ENCODE data around the gene SDHC.

The SDHC gene, protein sequence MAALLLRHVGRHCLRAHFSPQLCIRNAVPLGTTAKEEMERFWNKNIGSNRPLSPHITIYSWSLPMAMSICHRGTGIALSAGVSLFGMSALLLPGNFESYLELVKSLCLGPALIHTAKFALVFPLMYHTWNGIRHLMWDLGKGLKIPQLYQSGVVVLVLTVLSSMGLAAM

DNA sequence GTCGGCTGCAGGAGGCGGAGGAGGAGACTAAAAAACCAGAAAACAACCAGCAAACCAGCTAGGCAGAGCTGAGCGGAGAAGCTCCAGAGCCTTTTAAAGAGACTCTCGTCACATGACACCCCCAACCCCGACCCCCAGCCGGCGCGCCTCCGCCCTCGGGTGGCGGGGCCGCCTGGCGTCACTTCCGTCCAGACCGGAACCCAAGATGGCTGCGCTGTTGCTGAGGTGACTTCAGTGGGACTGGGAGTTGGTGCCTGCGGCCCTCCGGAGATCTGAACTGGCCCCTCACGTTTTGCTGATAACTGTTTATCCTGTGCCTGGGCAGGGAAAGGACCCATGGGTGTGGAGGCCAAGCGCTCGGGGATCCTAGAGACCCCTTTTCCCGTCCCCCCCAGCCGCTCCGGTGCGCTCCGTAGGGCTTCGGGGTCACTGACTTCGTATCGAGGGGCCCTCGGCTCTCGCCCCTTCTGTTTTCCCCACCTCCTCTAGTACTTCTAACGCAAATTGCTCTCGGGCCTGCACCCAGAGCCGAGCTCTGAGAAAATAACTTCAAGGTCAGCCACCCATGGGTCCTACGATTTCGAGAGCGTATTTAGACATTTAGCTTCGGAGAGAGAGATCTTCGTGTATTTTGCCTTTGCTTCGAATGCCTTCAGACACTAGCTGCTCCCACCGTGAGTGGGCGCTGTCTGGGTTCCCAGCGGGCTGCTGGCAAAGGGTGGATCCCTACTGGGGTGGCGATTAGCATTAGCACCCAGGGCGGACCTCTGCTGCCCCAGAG lies at the start of gene SDHC:
Gene SDHC (plus strand): TSS at position 181 of the 781 bp plus-strand sequence. CDS start 25 bp downstream, at position 206.
- DNase-seq: peak; percentile 72

DNA sequence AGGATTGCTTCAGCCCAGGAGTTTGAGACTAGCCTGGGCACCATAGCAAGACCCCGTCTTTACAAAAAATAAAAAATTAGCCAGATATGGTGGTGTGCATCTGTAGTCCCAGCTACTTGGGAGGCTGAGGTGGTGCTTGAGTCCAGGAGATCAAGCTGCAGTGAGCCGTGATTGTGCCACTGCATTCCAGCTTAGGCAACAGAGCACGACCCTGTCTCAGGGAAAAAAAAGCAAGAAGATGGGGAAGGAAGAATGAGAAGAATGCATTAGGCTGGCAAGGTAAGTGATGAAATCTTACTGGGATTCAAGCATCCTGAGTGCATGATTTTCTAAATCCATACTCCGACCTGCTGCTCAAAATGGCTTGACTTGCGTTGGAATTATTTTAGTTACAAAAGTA lies 48.9 kb upstream of the SDHC start:
- no peak for DNase-seq

DNA sequence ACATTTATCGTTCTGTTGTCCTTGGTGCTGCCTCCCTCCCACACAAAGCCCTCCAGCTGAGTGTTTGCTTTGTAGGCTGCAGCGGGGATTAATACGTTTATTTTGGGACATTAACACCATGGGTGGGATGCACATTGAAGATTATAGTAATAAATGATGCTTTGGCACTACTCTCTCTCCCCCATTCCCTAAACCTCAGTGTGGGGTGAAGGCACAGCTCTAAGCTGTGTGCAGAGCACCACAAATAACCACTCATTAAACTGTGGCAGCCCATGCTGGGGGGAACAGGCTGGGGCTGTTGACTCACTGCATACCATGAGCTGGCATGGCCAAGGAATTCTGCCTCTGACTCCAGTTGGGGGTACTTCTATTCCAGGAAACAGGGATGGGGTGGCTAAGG lies 48.0 kb upstream of the SDHC start:
- no peak for DNase-seq

DNA sequence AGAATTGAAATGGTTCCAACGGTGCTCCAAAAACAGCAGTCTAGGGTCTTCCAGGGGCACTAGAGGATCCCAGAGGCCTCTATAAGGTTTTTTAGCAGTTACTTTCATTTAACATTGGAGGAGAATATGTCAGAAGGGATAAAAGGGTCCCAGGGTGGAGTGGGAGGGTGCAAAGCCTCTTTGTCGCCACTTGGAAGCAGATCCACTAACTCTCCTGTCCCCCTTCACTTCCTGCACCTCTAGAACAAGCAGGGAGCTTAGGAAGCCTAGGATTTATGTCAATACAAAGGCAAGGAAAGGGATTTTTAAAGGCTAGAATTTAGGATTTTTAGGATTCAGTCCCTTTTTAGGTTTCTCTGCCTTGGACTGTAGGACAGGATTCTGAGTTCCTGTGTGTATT lies 47.3 kb upstream of the SDHC start:
- DNase-seq: no peak

DNA sequence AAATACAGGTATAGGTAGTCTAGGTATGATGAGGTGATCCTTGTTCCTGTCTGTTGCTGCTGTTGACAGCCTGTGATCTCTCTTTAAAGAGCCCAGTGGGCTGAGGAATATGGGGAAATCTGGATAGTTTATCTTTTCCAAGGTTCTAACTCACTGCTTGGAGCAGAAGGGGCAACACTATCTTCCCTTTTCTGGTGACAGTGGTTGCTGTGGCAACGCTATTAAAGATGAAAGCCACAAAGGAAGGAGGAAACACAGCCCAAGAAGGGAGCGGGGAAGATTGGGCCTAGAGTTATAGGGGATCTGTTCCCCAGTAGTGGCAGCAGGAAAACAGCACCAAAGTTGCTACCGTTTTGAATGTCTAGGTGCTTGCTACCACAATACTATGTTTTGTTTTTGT lies 46.9 kb upstream of the SDHC start:
- DNase-seq: no peak

DNA sequence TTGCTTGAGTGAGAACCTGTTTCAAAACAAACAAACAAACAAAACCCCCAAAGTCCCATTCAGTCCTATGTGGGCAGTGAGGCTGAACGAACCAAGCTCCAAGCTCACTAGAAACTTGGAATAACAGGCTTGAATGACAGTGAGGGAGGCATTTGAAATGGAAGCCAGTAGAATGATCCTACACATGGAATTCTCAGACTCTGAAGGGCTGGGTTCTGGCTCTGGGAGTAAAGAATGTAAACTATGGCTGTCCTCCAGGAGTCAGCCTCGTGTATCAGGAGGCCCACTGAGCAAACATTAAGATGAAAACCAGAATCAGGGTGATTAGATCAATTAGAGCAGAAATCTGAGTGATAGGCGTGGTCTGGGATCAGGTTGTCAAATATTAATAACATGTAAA lies 40.8 kb upstream of the SDHC start:
- no peak for DNase-seq

DNA sequence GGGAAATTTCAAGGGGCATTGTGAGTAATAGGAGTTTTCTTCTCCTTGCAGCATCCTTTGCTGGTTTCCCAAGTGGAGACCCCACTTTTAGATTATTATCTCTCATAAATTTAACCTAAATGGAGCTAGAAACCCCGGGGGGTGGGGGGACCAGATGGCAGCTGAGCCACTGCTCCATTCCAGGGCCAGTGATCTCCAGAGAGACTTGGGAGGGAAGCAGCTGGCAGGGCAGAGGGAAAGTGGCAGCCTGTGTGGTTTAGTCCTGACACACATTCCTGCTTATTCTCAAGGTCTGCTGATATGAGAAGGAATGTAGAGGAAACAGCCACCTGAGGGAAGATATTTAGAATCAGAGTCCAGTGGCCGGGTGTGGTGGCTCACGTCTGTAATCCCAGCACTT lies 39.3 kb upstream of the SDHC start:
- no peak for DNase-seq

DNA sequence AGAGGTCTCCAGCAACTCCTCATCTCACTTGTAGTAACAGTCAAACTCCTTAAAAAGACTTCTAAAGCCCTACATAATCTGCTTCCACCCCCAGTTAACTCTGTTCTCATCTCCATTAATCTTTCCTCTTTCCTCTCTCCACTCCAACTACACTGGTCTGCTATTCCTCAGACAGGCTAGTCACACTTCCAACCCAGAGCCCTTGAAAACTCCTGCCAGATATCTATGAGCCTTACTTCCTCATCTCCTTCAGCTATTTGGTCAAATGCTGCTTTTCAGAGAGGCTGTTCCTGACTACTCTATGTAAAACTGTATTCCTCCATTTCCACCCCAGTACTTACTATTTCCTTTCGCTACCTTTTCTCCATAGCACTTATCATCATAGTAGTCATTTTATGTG lies 31.2 kb upstream of the SDHC start:
- DNase-seq: no peak

DNA sequence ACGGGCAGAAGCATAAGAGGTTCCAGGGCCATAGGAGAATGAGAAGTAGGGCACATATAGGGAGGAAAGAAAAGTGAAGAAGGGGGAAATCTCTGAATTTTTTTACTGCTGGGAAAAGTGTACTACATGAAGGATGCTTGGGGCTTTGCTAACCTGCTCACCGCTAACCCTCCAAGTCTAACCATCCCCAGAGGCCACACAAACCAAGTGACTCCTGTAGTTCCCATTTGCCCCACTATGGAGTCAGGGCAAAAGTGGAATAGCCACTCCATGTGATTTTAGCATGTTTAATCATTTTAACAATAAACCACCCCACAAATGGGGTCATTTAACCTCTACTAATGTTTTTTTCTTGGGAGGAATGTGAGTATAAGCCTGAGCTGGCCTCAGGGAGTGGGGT lies 29.1 kb upstream of the SDHC start:
- no peak for DNase-seq

DNA sequence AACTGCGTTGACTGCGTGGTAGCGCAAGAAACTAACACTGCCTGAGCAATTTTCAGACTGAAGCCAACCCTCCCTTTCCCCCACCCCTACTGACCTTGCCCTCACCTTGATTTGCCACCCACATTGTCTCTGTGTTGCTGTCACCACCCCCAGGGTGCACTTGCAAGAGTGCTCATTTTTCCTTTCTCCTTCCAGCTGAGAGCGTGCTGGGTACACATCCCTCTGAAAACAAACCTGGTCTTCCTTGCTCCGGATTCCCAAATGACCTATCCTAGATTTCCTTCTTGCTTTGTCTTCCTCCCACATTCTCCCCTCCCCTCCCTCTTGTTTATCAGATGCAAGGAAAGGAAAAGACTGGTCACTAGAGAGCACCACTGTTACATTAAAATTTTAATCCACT lies 28.7 kb upstream of the SDHC start:
- DNase-seq: no peak

DNA sequence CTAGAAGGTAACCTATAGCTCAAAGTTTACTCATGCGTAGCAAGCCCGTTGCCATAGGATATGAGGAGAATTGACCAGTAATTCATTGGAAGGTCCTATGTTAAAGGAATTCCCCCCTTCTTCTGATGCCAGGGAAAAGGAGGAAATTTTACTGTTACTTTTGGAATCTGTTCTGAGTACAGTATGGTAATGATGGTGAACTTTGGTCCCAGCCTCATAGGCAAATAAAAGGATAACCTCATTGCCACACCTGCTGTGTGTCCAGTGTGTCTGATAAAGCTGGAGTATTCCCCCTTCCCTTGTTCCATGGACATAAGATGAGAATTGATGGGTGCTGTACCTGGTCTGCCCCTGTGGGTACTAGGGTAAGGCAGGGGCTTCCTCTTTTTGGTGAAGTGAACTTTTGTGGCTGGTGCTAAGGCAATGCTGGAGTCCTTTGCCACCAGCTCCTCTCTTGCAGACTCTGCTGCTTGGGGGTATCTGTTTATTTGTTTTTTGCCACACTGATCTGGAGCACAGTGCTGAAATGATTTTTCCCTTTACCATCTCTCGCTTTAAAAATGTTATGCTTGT lies 26.6 kb upstream of the SDHC start:
- DNase-seq: no peak

DNA sequence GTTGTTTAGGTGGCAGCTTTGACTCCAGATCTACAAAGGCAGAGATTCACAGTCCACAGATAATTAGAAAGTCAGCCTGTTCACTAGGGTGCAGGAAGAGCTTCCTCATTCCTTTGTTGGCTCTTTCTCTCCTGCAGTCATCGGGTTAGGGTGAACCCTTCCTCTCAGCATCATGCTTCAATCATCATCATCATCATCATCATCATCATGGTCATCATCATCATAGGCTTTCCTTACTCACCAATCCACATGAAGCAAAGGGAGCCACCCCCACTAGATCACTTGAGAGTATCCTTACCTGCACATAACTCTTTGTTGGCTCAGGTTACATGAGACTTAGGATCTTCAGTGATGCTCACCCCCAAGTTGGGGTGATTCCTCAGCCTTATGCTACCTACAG lies 23.4 kb upstream of the SDHC start:
- no peak for DNase-seq

DNA sequence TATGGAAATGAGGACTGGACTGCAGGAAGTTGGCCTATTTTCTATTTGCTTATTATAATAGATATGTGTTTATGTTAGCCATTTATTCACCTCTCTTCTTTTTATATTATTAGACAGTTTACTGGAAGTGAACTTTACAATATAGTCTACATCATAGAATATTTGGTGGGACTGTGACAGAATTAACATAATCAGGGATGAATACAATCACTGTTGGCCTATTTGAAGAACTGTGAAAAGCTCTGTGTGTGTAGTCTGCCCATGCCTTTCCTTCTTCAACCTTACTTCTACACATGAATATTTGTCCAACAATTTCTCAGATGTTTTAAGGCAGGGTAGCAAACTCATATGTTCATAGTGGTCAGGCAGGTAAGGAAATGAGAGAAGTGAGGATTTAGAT lies 16.8 kb upstream of the SDHC start:
- DNase-seq: no peak

DNA sequence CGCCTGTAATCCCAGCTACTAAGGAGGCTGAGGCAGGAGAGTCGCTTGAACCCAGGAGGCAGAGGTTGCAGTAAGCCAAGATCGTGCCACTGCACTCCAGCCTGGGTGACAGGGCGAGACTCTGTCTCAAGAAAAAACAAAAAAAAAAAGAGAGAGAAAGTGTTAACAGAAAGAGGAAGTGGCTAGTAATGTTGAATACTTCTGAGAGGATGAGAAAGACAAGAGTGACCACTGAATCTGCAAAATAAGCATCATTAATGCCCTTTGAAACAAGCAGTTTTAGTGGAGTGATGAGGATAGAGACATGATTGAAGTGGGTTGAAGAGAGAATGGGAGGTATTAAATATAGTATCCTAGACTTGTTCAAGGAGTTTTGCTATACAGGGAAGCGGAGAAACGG lies 16.1 kb upstream of the SDHC start:
- no peak for DNase-seq

DNA sequence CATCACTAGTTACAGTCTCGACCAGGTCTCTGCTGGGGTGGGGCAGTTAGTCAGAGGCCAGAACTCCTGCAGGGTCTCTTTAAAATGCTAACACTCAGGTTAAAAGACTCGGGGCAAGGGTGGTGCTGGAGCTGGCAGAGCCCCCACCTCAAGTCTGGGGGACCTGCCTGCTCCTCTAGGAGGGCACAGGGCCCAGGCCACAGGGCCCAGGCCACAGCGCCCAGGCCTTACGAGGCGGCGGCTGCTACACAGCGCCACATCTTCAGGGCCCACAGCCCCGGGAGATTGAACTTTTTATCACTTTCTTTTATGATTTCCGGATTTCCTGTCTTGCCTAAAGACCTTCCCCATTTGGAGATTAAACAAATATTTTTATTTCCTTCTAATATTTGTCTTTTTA lies 14.8 kb upstream of the SDHC start:
- no peak for DNase-seq

DNA sequence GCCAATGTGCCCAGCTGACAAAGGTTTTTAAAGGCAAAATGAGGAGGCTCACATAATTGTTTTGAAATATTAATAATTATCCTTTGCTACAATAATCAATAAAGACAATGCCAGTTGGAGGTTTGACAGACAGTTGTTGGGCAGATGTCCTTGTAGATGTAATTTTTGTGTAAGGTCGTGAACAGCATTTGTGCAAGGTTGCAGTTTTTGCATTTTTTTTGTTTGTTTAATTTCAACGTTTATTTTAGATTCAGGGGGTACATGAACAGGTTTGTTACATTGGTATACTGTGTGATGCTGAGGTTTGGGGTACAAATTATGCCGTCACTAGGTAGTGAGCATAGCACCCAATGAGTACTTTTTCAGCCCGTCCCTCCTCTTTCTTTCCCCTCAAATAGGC lies 13.7 kb upstream of the SDHC start:
- no peak for DNase-seq

DNA sequence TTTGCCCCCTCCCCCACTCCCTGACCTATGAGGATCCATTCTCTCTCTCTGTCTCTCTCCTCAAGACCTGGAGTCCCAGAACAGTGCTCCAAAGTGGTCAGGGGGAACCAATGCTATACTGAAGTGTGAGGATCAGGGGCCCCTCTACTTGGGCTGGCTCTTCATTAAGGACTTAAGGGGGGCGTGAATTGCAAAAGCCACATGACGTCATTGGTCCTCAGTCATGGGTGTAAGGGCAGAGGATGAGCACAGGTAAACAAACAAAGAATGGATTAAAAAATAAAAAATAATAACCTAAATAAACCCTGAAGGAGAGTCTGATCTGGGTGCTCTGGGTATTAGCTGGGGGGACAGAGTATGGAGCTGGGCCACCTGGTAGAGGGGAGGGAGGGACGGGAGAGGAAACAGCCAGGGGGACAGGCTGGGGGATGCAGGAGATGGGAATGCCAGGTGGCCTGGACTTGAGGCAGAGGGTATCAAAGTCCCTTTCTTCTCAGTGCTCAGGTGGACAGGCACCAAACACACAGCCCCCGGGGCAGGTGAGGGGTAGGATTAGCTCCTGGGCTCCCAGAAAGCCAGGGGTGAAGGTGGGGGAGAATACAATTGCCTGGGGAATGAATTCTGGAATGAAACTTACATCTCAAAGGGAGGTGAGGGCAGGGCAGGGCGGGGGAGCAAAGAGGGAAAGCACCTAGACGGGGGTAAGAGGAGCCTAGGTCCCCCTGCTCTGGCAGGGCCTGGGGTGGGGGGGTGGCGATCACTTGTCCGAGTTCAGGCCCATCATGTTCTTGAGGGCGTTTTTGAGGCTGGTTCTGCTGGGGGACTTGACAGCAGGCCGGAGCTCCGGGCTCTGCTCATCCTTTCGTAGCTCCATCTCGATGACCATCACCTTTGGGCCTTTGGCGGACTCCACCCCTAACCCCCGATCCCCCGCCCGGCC lies 9.0 kb upstream of the SDHC start:
- DNase-seq: no peak

DNA sequence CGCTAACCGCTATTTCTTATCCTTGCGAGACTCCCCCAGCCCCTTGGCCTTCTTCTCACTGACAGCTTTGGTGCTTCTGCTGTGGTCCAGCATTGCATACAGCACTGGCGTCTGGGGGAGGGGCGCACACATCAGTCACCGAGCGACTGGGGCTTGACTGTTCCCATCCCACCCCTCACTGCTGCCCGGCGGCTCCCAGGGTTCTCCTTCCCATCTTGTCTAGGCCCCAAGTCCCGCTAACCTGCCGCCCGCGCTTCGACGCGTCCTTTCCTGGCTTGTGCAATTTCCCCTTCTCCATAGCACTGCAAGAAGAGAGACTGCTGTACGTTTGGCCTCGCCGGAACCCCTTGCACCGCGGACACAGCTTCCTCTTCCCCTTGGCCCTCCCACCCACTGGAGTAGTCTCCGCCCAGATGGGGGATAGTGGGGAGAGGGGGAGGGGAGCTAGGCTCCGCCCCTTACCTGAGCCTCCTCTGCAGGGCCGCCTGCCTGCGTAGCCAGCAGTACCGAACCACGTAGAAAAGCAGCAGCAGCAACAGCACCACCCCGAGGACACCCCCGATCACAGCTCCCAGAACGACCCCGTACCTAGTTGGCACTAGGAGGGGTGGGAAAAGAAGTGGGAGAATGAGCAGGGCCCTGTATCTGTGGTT lies 8.2 kb upstream of the SDHC start:
- DNase-seq: peak; percentile 59

DNA sequence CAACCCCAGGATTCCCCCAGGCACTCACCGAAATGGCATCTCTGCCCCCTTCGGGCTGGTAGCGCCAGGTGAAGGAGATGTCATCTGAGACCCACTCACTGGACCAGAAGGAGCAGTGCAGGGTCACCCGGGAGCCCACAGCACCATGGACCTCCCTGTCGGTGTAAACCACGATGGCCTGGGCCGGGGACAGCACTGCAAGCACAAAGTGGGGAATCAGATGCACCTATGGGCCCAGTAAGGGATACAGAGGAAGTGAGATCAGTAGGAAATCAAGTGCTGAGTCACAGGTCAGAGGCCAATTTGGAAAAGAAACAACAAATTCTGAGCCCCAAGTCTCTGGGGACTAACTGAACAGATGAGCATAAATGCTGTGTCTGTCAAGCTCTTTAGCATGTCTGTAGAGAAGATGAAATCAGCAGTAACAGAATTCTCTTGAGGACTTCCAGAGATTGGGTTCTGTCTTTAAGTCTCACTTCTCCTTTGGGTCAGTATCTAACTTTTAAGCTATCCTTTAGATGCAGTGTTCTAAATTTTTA lies 6.9 kb upstream of the SDHC start:
- no peak for DNase-seq

DNA sequence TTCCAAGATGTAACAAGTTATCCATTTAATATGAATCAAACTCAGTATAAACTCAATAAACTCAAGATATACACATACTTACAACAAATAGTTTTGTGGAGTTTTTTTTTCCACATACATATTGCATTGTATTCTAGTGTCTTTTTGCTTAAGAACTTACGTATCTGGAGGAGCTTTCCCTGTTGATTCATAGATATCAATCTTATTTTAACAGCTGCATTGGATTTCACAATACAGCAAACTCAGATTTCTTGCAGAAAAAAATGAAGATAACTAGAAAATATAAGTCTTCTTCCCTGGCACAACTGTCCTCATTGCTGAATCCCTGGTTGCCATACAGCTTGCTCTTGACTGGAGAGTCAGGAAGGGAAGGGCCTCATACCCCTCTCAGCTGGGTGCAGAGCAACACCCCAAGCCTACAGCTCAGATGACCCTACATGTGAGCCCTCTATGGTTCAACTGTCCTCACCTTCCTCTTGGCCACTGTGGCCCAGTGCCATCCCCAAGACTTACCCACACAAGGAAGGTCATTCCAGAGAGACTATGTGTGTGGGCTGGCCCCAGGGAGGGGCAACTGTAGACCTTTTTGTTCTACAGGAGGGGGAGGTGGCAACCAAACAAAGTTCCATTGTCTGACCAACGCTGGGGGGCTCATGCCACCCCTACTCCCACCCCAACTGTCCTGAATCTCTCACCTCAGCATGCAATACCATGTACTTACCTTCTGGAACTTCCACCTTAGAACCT lies 6.1 kb upstream of the SDHC start:
- DNase-seq: no peak

DNA sequence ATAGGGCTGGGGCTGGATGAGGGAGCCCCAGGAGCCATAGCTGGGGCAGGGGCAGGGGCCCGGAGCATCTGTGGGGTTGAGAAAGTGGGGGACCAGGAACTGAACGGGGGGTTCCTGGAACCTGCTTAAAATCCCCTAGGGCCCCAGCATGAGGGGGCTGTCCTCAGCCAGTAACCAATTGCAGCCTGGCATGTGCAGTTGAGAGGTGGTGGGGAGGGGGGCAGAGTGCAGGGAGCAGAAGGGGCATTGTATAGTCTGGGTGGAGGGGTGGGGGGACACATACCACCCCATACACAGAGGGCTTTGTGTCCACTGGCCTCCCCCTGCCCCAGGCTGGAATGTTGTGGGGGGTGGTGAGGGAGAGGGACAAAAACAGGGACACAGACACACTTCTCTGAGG lies 4.3 kb upstream of the SDHC start, which contains the start of gene MPZ:
Gene MPZ (minus strand): TSS at position 101 of the 400 bp plus-strand sequence. CDS start 63 bp downstream, at position 38.
- DNase-seq: no peak
